NK-92 (cell line): ENCODE measurements around the gene DENND1A.
"Not testable (repeated sequence)": the region's sequence is repeated elsewhere in the genome, so short reads cannot be mapped to it uniquely, and the experiment has no call there.

Source experiments
- DNase-seq: peaks from one replicate; lab custom pipeline; 2025; ENCODE audit not compliant: unreplicated experiment; lab: John Stamatoyannopoulos, UW

DENND1A gene

GRCh38 chr9:123947326-123947725, 17.4 kb upstream of the DENND1A start:
- DNase-seq: no peak

GRCh38 chr9:123946101-123946821, 16.3 kb upstream of the DENND1A start:
- DNase-seq: no peak

GRCh38 chr9:123945532-123945931, 15.6 kb upstream of the DENND1A start:
- no peak for DNase-seq

GRCh38 chr9:123944464-123944863, 14.5 kb upstream of the DENND1A start:
- DNase-seq: not testable (repeated sequence)

- DNase-seq: no peak
These were observed 13.7 kb upstream of the DENND1A start for GRCh38 chr9:123943671-123944070.

GRCh38 chr9:123942542-123942941, 12.6 kb upstream of the DENND1A start:
- DNase-seq: no peak

GRCh38 chr9:123941524-123942070, 11.7 kb upstream of the DENND1A start:
- no peak for DNase-seq

GRCh38 chr9:123940721-123941523, 11.0 kb upstream of the DENND1A start:
- DNase-seq: no peak

- DNase-seq: no peak
These were observed 8.5 kb upstream of the DENND1A start for GRCh38 chr9:123938401-123938800.

- DNase-seq: not testable (repeated sequence)
These were observed 6.6 kb upstream of the DENND1A start for GRCh38 chr9:123936575-123936974.

GRCh38 chr9:123933440-123934212, 3.7 kb upstream of the DENND1A start:
- DNase-seq: no peak

- DNase-seq: no peak
These were observed 603 bp downstream of the DENND1A start for GRCh38 chr9:123929177-123929869.

GRCh38 chr9:123928533-123929176, 1.3 kb downstream of the DENND1A start:
- DNase-seq: no peak

- no peak for DNase-seq
These were observed 2.0 kb downstream of the DENND1A start for GRCh38 chr9:123927625-123928532.

- no peak for DNase-seq
These were observed 3.0 kb downstream of the DENND1A start for GRCh38 chr9:123926941-123927340.

GRCh38 chr9:123925819-123926218, 4.1 kb downstream of the DENND1A start:
- DNase-seq: no peak

- DNase-seq: no peak
These were observed 4.8 kb downstream of the DENND1A start for GRCh38 chr9:123925161-123925560.

- DNase-seq: no peak
These were observed 5.2 kb downstream of the DENND1A start for GRCh38 chr9:123924727-123925126.

- DNase-seq: no peak
These were observed 6.0 kb downstream of the DENND1A start for GRCh38 chr9:123923884-123924283.
